ENCODE results near the gene ANGPTL7. TPM values are rescaled to one million over a fixed set of nuclear protein-coding genes. Genes with fewer than 3 reads are reported as not detected.

The ANGPTL7 gene
- total and polyA plus RNA-seq, 2 of the 8 experiments (the other 6 are each of a cell fraction or from before 2014, with no cell fraction given), result not detected

GRCh38 chr1:11158720-11159321 is 30.3 kb upstream of the ANGPTL7 start (continued):
- TF ChIP-seq CHD7 (IDR thresholded peaks at IDR 0.05; ENCODE audit: insufficient replicate concordance, low read length) (no peak), SUZ12 (IDR thresholded peaks at IDR 0.05; ENCODE audit: low read length) (no peak), BACH1 (IDR thresholded peaks at IDR 0.05; ENCODE audit: low read length) (no peak), ZNF274 (IDR thresholded peaks at IDR 0.05; ENCODE audit: borderline replicate concordance, extremely low read depth, low read length) (no peak), SP2 (IDR thresholded peaks at IDR 0.05; ENCODE audit: low read length) (no peak), RBBP5 (IDR thresholded peaks at IDR 0.05; ENCODE audit: borderline replicate concordance, low read depth, low read length) (no peak), HDAC6 (IDR thresholded peaks at IDR 0.05; ENCODE audit: low read depth, low read length) (no peak), TAF1 (IDR thresholded peaks at IDR 0.05; ENCODE audit: low read depth, low read length) (no peak), POU5F1 (IDR thresholded peaks at IDR 0.05; ENCODE audit: low read depth, low read length) (no peak), RFX5 (IDR thresholded peaks at IDR 0.05; ENCODE audit: borderline replicate concordance, low read depth, low read length) (no peak), GTF2F1 (IDR thresholded peaks at IDR 0.05; ENCODE audit: borderline replicate concordance, low read depth, low read length) (no peak)

All from H1 (cell line).